Stimulated activated CD4-positive, alpha-beta T cell treated with anti-CD3 and anti-CD28 coated beads, Interleukin-12 subunit alpha, Interleukin-12 subunit beta, amount 100 ng/mL, for 24 hours (primary cell): ENCODE results near the gene HOXB4.
A peak's percentile ranks its signal among the peaks of the same experiment; 100 is the strongest.

Experiments
- DNase-seq, 2 experiments: peaks; one replicate each; pipeline ENCODE4 v3.0.0-alpha.2; 2020; ENCODE audit warnings: low read depth in 2 of 2

The HOXB4 gene

DNA sequence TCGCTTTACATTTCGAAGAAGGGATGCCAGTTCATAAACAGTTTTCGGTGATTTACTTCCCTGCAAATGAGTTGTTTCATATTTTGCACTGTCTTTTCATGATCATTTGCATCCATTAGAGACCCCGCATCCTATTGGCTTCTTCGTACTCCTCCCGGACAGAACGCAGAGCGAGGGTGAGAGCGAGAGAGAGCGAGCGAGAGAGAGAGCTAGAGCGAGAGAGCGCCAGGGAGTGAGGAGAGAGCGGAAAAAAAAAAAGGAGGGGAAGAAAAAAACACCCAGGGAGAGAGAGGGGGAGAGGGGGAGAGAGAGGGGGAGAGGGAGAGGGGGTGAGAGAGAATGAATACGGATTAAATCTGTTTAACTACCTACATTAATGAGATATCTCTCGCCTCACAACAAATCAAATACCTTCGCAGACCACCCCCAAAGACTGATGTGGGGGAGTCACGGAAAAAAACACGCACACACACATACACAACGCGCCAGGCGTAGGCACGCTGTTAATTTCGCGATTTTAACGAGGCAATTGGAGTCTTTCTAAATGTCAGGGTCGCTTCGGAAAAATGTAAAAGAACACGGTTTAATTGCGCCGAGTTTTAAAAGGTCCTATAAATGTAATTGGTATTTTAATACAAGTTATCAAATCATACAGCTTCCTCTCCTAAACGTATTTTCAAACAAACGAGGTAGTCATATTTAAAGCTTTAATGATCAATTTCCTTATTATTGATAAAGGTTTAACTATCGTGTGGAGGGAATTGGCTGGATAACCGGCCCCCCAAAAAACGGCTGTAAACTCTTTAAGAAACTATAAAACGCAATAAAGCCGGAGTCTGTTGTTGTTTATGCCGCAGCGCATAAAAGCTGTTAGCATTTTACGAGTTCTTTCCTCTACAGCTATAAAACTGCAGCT lies 37.2 kb upstream of the HOXB4 start, which contains the start of gene HOXB8:
TSS of gene HOXB8 (minus strand) at position 246 of the 916 bp plus-strand sequence. CDS start 588 bp downstream, outside the sequence.
- no peak for DNase-seq

DNA sequence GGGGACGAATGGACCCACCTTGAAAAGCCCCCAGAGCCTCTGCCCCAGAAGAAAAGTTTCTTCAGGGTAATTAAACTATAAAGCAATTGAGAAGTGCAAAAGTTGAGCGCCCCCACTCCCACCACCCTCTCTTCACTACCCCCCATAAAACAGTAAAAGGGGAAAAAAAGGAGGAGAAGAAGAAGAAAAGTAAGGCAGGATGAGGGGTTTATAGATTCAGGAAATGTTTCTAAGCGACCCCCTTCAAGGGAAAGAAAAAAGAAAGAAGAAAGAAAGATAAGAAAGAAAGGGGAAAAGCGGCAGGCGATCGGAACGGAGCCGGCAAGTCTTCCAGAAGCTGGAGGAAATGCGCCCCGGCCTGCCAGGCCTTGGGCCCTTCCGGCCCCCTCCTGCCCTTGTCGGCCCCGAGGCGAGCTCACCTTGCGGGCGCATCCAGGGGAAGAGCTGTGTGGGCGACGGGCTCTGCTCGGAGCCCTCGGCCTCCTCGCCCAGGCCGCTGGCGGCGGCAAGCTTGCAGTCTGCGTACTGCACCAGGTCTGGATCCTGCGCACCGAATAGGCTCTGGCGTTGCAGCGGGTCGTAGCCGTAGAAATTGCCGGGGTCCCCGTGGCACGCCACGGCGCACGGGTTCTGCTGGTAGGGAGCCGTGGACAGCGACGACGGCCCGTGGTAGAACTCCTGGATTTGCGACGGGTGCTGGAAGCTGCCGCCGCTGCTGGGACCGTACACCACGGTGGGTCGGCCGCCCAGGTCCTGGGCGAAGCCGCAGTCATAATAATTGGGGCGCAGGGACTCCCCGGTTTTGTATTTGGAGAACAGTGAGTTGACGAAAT lies 35.9 kb upstream of the HOXB4 start:
- no peak for DNase-seq

DNA sequence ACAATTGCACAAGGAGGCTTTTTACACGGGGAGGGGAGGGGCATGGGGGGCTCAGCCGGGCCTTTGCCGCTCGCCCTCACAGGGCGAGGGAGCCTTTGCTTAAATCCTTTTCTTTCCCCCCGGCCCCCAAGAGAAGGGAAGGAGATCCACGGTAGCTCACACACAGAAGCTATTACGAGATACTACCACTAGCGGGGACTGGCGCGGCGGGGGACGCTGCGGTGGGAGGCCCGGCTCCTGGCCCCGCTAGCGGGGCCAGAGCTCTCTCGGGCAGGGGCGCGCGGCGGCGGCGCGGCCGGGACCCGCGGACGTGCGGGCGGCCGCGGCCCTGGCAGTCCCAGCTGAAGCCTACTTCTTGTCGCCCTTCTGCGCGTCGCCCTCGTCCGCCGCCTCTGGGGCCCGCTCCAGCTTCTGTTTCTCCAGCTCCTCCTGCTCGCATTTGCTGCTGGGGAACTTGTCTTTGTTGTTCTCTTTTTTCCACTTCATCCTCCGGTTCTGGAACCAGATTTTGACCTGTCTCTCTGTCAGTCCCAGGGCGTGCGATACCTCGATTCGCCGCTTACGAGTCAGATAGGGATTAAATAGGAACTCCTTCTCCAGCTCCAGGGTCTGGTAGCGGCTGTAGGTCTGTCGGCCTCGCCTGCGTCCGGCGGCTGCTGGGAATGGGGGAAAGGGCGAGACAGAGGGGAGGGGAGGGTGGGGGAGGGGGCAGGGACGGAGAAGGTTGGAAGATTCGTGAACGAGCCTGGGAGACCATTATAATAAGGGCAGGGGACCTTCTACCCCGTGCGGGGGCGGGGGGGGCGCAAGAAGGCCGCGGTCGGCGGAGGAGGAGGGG lies 34.9 kb upstream of the HOXB4 start:
- DNase-seq: no peak

DNA sequence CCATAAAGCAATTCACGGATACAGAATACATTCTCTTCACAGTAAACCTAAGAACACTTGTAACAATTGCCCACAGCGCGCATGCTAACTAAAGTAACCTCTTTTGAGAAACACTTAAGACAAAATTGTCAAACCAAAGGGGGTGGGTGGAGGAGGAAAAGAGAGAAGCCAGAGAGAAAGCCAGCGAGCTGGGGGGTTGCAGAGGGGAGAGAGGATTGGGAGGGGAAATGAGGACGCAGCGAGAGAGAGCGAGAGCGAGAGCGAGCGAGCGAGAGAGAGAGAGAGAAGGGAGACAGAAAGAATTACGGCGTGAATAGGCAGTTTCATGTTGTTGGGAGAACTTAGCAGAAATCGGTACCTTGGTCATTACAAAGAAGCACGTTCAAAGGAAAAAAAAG lies 34.3 kb upstream of the HOXB4 start:
- no peak for DNase-seq

DNA sequence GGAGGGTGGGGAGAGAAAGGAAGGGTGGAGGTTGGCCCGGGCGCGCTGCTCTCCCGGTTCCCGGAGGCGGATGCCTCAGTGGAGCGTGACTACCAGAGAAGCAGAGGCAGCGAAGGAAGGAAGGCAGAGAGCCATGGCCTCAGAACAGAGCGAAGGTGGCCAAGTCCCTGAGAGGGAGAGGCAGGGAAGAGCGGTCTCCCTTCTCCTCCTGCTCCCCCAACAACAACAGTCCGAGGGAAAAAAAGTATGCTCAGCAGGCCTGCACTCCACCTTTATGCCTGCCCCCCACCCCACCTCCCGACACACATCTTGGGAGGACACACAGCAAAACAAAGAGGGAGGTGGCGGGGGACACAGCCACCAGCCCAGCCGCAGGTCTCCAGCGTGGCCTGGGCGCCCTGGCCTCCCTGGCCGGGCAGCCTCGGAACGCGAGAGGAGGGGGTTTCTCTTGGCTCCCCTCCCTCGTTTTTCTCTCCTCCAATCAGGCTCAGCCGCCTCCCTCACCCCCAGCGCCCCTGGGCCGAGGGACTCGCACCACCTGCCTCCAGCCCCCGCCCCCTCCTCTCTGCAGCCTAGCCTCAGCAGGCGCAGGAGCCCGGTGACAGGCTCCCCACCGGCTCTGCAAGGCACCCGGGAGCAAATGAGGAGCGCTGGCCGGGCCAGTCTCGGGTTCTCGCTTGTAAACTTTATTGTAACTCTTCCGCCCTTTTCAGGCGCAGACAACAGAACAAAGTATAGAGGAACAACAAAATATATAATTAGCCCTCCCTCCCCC lies 33.7 kb upstream of the HOXB4 start:
- no peak for DNase-seq

DNA sequence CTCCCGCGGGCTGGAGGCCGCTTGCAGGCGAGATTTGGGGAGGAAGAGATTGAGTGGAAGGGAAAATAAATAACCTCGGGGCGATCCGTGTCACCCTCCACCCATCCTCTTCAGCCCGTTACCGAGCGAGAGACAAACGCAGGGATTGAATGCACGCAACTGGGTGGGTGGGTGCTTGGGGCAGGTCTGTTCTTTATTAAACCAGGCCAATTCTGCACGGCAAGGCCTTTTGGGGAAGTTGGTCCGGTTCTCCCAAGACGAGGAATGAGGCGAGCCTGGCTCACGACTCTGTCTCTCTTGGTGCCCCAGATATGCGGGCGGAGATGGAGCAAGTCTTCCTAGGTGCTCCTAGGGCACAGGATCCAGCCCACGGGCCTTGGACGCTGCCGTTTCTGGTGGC lies 33.1 kb upstream of the HOXB4 start:
- no peak for DNase-seq

DNA sequence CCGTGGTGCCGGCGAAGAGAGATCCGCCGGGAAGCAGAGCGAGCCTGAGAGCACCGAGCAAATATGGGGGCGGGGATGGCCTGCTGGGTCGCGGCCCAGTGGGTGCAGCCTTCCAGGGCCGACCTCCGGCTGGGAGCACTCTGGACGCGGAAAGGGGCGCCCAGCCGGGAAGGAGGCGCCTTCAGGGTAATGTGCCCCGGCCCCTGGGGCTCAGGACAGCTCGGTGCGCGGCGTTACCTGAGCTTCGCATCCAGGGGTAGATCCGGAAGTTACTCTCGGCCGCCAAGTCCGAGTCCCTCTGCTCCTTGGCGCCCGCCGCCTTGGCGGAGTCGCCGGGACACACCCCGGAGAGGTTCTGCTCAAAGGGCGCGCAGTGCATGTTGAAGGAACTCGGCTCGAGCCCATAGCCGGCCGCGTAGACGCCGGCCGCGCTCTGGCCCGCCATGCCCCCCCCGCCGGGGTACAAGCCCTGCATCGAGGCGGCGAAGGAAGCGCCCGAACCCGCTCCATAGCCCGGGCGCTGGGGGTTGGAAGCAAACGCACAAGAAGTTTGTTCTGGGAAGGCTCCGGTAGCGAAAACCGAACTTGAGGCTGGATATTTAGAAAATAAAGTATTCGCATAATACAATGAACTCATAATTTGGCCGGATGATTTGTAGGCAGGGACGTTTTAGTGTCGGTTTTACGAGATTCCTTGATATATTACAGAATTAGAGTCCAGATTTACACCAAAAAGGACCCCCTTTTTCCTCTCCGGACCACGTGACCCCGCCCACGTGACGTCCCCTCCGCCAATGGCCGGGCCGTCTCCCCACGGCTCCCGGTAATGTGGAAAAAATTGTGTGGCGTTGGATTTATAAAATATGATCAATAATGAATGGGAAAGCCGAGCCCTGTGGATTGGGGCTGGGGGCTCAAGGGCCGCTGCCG lies 32.4 kb upstream of the HOXB4 start, which contains the start of gene HOXB7:
TSS of gene HOXB7 (minus strand) at position 736 of the 930 bp plus-strand sequence. CDS start at position 637, 99 bp downstream.
- peak in 1 of 2 experiments; percentile 74 for DNase-seq

DNA sequence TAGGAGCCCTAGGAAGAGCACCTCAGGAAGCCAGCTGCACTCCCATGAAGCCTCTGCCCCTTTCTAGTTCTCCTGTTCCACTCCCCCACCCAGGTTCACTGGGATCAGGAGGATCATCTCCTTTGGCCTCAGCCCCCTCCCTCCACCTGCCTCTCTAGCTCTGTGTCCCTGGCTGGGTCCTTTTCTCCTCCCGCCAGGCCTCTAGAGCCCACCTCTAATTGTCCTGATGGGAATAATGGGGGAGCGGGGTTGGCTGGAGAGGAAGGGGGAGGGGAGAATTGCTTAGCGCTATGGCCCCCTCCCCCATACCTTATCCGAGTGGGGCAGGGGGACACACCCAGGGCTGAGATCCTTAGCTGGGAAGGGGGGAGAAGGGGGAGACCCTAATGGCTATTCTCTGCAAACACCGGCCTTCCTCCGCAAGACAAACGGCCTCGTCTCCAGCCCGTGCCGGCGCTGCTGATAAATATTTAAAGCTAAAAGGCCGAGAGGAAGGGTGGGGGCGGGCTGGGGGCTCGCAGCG lies 31.7 kb upstream of the HOXB4 start:
- DNase-seq: no peak

DNA sequence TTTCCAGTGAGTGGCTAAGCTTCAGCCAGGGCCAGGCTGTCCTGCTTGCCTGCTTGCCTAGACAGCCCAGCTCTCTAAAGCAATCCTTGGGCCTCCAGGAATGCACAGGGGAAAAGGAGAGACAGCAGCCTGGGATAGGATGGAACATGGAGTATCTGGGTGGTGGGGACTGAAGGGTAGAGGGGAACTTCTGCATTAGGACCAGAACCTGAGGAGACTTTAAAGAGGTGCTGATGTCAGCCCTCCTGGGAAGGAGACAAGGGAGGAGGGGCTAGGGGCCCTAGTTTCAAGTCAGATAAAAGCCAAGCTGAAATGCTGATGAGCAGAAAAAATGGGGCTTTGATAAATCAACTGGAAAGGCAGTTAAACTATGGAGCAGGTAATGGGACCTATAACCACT lies 30.9 kb upstream of the HOXB4 start:
- no peak for DNase-seq

DNA sequence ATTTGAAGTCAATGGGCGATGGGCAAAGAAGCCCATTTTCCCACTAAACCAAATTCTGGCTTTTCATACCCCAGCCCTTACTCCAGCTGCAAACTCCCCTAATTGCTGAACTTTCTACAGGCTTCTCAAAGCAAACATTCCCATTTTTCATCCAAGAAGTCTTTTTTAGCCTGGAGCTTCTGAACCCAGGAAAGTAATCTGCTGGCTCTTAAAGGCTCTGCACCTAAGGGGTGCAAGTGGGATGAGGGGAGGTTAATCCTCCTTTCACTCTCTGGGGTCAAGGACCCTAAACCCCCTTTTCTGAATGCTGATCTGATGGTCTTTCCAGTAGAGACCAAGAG lies 30.3 kb upstream of the HOXB4 start:
- no peak for DNase-seq

DNA sequence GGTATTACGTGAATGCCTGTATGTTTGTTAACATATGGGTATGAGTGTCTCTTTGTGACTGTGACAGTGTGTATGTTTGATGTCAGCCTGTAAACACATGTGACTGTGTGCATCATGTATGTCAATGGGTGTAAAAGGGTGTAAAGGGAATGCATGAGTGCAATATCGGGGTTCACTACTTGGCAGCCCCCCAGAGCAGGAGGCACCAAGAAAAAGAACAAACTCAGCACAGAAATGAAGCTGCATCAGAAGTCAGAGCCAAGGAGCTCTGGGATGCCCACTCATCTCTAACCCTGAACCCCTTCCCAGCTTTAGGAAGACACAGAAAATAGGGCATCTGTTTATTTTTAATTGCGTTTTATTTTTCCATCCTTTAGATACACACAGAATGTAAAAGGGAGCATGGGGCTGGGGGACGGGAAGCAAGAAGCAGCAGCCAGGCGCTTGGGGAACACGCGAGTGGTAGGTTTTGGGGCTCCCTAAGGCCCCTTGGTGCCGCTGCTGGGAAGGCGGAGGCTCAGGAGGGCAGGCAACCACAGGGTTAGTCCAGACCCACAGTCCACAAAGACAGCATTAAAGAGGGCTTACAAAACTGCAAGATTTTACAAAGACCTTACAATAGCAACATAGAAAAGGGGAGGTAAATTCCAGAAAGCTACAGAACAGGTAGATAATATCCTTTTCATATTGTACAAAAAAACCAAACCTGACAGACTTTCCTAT lies 28.9 kb upstream of the HOXB4 start:
- no peak for DNase-seq

DNA sequence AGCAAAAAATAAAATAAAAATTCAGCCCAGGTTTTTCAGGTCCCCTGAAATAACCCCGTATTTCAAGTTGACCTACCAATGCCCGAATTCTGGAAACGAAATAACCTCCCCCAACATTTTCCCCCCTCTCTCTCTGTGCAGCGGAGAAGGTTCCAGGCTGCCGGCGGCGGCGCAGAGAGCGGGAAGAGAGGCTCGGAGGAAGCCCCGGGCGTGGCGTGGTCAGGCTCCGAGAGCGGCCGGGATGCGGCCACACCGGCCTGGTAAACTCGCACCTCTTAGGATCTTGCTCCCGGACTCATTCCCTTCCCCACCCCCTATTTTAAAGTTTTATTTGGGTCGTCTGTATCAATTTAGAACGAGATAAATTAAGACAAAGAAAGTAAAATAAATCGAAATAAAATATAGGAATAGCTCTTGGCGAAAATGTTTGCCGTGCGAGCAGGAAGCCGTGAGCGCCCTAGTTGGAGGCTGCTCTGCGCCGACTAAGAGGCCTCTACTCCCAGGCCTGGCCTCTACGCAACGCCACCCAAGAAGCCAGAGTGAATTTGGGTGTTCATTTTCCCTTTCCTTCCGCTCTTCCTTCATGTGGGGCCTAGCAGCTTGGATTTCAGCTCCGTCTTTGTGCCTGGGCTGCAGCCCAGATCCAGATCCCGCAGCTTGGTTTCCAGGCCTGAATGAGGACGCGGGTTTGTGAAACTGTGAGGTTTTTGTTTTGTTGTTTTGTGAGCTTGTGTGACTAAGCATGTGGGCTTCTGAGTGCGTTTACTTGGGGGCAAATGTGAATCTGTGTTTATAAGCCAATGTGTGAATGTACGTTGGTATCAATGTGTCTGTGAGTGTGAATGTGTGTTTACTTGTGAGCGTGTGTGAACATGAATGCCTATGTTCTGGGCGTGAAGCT lies 28.1 kb upstream of the HOXB4 start:
- DNase-seq: no peak

DNA sequence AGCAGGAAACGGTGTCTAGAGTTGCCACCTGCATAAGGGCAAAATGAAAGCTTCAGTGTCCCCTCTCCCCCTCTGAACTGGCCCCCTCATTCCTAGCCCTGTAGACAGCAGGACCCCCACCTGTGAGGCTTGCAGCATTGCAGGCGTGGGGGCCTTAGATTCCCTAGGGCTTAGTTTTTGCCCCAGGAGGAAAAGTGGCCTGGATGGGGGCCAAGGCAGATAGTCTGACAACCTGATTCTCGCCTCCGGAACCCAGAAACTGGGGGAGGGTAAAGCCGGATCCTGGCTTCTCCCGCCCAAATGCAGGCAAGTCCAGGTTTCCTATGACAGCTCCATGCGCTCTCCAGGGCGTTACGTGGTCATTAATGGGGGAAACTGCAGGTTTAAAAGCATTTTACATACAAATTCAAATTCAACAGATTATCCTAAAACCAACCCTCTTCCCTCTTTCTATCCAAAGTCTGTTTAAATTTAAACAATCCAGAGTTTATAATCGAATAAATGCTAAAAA lies 27.3 kb upstream of the HOXB4 start:
- no peak for DNase-seq

DNA sequence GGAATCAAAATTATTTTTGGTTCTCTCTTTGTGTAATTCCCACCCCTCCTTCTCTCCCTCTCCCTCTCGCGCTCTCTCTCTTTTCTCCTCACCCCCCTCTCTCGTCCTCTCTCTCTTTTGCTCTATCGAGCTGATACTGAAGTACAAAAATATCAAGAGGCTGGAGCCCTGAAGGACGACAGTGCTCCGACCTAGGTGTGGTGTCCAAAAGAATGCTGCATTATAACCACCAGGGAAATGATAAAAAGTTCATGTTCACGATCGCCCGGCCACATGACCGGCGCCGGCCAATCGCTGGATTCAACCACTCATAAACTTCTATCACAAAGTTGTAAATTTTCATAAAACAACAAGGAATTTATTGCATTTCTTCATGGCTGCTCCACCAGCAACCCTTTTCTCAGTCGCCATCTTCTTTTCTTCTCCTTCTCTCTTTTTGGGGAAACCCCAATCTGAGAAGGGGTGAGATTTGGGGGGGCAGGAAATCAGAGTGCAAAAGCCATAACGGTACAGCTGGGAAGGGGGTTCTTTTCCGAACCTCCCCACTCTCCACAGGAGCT lies 26.7 kb upstream of the HOXB4 start, which contains the start of gene HOXB6:
TSS of gene HOXB6 (minus strand) at position 217 of the 560 bp plus-strand sequence. CDS start 6,836 bp downstream, outside the sequence.
- no peak for DNase-seq

DNA sequence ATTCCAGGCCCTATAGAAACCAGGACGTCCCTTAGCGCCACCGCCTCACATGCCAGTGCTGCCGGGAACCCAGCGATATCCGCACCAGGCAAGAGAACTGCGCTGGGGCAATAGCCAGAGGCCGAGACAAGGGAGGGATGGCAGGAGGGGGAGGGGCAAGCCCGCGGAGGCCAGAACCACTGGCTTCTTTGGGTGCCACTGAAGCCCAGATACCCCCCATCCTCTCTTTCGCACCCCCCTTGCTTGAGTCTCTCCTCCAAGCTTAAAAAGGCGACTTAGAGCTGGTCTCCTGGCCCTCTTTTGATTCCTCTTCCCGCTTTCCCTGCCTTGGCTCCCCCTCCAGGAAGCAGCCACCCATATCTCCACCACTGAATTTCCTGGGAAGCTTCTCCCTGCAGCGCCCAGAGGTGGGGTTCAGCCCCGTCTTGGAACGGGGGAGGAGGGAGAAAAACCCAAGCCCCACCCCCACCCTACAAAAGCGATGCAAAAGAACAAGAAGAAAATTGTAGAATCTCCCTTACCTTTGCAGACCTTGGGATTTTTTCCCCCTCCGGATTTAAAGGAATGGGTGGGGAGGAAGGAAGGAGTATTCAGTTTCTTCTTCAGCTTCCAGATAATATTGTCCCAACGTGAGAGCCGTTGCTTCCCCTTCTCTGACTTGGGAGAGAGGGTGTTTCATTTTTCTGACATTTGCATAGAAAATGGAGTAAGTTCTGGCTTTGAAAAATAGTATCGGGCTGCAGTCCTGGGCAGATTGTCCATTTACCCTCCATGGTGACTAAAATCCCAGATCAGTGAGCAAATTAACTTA lies 26.0 kb upstream of the HOXB4 start:
- no peak for DNase-seq
